Activated CD4-positive, alpha-beta T cell treated with anti-CD3 and anti-CD28 coated beads, Interleukin-2, Interleukin-6, amounts not matched to agents 100 ng/mL and 50 ng/mL, durations not matched to agents 16 hours and 8 hours (primary cell): ENCODE data around the gene ITPR1.

Experiments
- DNase-seq: peaks from one replicate; pipeline ENCODE4 v3.0.0-alpha.2; 2020

The ITPR1 gene

GRCh38 chr3:4534906-4535305 lies 41.8 kb downstream of the ITPR1 start:
- DNase-seq: no peak

- DNase-seq: no peak
These were observed 43.1 kb downstream of the ITPR1 start for GRCh38 chr3:4536260-4536659.

- DNase-seq: no peak
These were observed 47.1 kb downstream of the ITPR1 start for GRCh38 chr3:4540267-4540666.

GRCh38 chr3:4543110-4543509 lies 50.0 kb downstream of the ITPR1 start:
- DNase-seq: no peak

GRCh38 chr3:4546346-4547178 lies 53.4 kb downstream of the ITPR1 start:
- DNase-seq: no peak

GRCh38 chr3:4547799-4548198 lies 54.7 kb downstream of the ITPR1 start:
- DNase-seq: no peak

GRCh38 chr3:4548356-4548755 lies 55.2 kb downstream of the ITPR1 start:
- no peak for DNase-seq

- no peak for DNase-seq
These were observed 55.6 kb downstream of the ITPR1 start for GRCh38 chr3:4548780-4549179.

- no peak for DNase-seq
These were observed 56.7 kb downstream of the ITPR1 start for GRCh38 chr3:4549896-4550295.

GRCh38 chr3:4551051-4551711 lies 58.0 kb downstream of the ITPR1 start:
- DNase-seq: no peak

GRCh38 chr3:4551794-4552442 lies 58.8 kb downstream of the ITPR1 start:
- DNase-seq: no peak

- no peak for DNase-seq
These were observed 59.7 kb downstream of the ITPR1 start for GRCh38 chr3:4552811-4553210.

- no peak for DNase-seq
These were observed 68.5 kb downstream of the ITPR1 start for GRCh38 chr3:4561661-4562060.

GRCh38 chr3:4562595-4562994 lies 69.4 kb downstream of the ITPR1 start:
- no peak for DNase-seq

- DNase-seq: no peak
These were observed 71.1 kb downstream of the ITPR1 start for GRCh38 chr3:4564270-4564669.

- DNase-seq: no peak
These were observed 71.9 kb downstream of the ITPR1 start for GRCh38 chr3:4564928-4565586.

GRCh38 chr3:4565809-4566501 lies 72.8 kb downstream of the ITPR1 start:
- no peak for DNase-seq

- DNase-seq: no peak
These were observed 75.7 kb downstream of the ITPR1 start for GRCh38 chr3:4568841-4569240.

GRCh38 chr3:4570840-4571621 lies 77.9 kb downstream of the ITPR1 start:
- DNase-seq: no peak

- DNase-seq: peak; percentile 9
These were observed 78.7 kb downstream of the ITPR1 start for GRCh38 chr3:4571690-4572334.

GRCh38 chr3:4573153-4573552 lies 80.0 kb downstream of the ITPR1 start:
- no peak for DNase-seq
